Measurements from ENCODE around the gene PER2.

DNA sequence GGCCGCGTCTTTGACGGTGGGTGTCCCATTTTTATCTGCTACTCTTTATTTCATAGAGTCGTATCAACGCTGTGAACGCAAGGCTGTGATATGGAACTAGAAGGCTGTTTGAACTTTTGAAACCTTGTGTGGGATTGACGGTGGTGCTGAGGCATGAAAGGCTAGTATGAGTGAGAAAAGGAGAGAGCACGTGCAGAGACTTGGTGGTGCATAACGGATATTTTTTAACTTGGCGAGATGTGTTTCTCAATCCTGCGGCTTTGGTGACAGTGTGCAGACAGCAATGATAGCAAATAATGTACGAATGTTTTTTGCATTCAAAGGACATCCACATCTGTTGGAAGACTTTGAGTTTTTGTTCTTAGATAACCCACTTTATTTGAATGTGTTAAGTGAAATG is 54.8 kb downstream of the PER2 start:
- TF ChIP-seq, protein P1, sequence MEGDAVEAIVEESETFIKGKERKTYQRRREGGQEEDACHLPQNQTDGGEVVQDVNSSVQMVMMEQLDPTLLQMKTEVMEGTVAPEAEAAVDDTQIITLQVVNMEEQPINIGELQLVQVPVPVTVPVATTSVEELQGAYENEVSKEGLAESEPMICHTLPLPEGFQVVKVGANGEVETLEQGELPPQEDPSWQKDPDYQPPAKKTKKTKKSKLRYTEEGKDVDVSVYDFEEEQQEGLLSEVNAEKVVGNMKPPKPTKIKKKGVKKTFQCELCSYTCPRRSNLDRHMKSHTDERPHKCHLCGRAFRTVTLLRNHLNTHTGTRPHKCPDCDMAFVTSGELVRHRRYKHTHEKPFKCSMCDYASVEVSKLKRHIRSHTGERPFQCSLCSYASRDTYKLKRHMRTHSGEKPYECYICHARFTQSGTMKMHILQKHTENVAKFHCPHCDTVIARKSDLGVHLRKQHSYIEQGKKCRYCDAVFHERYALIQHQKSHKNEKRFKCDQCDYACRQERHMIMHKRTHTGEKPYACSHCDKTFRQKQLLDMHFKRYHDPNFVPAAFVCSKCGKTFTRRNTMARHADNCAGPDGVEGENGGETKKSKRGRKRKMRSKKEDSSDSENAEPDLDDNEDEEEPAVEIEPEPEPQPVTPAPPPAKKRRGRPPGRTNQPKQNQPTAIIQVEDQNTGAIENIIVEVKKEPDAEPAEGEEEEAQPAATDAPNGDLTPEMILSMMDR (IDR thresholded peaks at IDR 0.05): no peak
- no peak for TF ChIP-seq POLR2A (IDR thresholded peaks at IDR 0.05)
